ENCODE measurements around the gene PTX3.

PTX3 gene

DNA sequence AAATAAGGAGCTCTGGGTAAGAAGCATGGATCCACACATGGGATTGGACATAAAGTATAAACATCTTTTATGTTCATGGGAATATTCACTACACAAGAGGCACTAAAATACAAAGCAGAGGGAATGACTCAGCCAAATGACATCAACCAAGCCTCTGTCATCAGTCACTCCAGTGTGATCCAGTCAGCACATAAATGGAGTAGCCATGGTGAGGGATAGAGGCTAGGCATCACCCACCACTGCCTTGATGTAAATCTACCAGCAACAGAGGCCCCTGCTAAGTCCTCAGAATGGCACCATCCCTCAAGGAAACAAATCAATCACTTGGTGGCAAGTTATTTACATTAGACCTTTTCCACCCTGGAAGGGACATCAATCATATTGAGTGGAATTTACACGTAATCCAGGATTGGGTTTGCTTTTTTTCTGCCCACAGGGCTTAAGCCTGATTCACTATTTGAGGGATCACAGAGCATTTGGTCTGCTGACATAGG lies 39.3 kb downstream of the PTX3 start:
- intact Hi-C loops (cut with DNase I; ENCODE audit: low total_unique reads) = no loop called here
- H3K36me3 ChIP-seq = no peaks in the 10 kb centered on the region
- TF ChIP-seq, protein P1, sequence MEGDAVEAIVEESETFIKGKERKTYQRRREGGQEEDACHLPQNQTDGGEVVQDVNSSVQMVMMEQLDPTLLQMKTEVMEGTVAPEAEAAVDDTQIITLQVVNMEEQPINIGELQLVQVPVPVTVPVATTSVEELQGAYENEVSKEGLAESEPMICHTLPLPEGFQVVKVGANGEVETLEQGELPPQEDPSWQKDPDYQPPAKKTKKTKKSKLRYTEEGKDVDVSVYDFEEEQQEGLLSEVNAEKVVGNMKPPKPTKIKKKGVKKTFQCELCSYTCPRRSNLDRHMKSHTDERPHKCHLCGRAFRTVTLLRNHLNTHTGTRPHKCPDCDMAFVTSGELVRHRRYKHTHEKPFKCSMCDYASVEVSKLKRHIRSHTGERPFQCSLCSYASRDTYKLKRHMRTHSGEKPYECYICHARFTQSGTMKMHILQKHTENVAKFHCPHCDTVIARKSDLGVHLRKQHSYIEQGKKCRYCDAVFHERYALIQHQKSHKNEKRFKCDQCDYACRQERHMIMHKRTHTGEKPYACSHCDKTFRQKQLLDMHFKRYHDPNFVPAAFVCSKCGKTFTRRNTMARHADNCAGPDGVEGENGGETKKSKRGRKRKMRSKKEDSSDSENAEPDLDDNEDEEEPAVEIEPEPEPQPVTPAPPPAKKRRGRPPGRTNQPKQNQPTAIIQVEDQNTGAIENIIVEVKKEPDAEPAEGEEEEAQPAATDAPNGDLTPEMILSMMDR (IDR thresholded peaks at IDR 0.05) = no peak
- no peak for DNase-seq
- H3K9me3 ChIP-seq = no peaks in the 10 kb centered on the region
- no peaks in the 10 kb centered on the region for H3K4me1 ChIP-seq
- H3K4me3 ChIP-seq = no peak overlapping the region
- H3K27ac ChIP-seq = no peak overlapping the region
- no peaks in the 10 kb centered on the region for H3K27me3 ChIP-seq

DNA sequence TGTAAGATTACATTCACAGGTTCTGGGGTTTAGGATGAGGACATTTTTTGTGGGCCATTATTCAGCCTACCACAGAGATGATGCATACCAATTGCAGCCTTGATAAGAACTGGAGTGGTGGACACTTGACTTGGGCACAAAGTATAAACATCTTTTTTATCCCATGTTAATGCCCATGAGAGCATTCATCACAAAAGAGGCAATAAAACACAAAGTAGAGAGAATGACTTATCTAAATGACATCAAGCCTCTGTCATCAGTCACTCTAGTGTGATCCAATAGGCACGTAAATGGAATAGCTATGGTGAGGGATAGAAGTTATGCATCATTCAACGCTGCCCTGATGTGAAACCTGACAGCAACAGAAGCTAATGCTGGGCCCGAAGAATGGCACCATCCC lies 40.8 kb downstream of the PTX3 start:
- H3K36me3 ChIP-seq = no peaks in the 10 kb centered on the region
- H3K4me3 ChIP-seq = no peak overlapping the region
- H3K27me3 ChIP-seq = no peaks in the 10 kb centered on the region
- no peaks in the 10 kb centered on the region for H3K4me1 ChIP-seq
- H3K9me3 ChIP-seq = no peaks in the 10 kb centered on the region
- TF ChIP-seq, protein P1 (IDR thresholded peaks at IDR 0.05) = no peak
- no peak for DNase-seq
- intact Hi-C loops (cut with DNase I; ENCODE audit: low total_unique reads) = no loop called here
- no peak overlapping the region for H3K27ac ChIP-seq

DNA sequence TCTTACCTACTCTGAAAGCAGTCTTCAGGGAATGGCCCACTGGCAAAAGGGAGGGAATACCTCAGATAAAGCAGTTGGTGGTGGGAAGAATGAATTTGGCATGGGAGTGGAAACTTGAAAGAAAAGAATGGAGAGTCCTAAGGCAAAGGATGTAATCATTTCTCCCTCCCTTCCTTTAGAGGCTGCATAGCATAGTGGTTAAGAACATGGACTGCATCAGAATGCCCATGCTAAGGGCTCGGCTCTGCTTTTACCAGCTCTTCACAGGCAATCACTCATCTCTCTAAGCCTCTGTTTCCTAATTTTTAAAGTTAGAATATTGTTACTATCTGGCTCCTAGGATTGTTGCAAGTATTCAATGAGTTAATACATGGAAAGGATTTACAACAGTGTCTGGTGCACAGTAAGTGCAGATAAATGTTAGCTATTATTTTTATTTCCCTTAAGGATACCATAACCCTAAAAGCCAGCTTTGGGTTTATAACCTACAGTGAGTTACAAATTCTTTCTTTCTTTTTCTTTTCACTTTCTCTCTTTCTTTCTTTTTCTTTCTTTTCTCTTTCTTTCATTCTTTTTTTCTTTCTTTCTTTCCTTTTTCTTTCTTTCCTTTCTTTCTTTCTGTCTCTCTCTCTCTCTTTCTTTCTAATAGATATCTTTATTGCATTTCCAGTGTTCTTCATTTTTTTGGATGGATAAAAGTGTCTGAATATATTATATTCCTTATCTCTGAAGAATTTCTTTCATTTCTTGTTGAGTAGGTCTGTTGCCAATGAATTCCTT lies 43.0 kb downstream of the PTX3 start:
- Histone ChIP-seq H3K27ac (no peak overlapping the region), H3K36me3 (no peaks in the 10 kb centered on the region), H3K4me1 (no peaks in the 10 kb centered on the region), H3K9me3 (no peaks in the 10 kb centered on the region), H3K4me3 (no peak overlapping the region), H3K27me3 (no peaks in the 10 kb centered on the region)
- intact Hi-C loops (cut with DNase I; ENCODE audit: low total_unique reads) = no loop called here
- no peak for DNase-seq
- TF ChIP-seq, protein P1 (IDR thresholded peaks at IDR 0.05) = no peak

DNA sequence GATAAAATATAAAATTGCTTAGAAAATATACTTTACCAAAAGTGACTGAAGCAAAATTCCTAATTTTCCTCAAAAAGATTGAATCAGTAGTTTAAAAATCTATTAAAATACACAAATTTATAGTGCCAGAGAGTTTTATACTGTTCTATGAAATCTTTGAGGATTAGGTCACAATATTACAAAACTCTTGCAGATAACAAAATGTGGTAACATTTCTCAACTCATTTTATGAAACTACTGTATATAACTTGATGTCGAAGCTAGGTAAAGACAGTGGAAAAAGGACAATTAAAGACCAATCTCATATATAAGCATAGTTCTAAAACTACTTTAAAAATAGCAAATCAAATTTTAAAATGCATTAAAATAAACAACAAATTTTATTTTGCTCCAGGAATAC lies 50.7 kb downstream of the PTX3 start:
- intact Hi-C loops (cut with DNase I; ENCODE audit: low total_unique reads) = no loop called here
- TF ChIP-seq, protein P1 (IDR thresholded peaks at IDR 0.05) = no peak
- Histone ChIP-seq H3K36me3 (no peaks in the 10 kb centered on the region), H3K27me3 (no peaks in the 10 kb centered on the region), H3K9me3 (no peaks in the 10 kb centered on the region), H3K27ac (no peak overlapping the region), H3K4me1 (no peaks in the 10 kb centered on the region), H3K4me3 (no peak overlapping the region)
- no peak for DNase-seq

DNA sequence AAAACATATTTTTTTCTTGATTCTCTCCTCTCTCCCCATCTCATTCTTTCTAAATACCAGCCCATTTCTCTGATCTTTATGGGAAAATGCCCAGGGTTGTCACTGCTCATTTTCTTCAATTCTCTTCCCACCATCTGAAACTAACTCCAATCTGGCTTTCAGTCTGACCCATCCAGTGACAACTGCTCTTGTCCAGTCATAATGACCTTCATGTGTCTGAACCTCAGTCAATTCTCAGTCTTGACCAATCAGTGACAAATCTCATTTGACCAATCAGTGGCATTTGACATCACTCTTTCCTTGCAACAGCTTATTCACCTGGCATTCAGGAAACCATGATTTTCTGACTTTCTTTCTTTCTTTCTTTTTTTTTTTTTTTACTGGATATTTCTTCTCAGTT lies 51.5 kb downstream of the PTX3 start:
- H3K36me3 ChIP-seq = no peaks in the 10 kb centered on the region
- no peak overlapping the region for H3K27ac ChIP-seq
- TF ChIP-seq, protein P1 (IDR thresholded peaks at IDR 0.05) = no peak
- intact Hi-C loops (cut with DNase I; ENCODE audit: low total_unique reads) = no loop called here
- no peak overlapping the region for H3K4me3 ChIP-seq
- H3K4me1 ChIP-seq = no peaks in the 10 kb centered on the region
- DNase-seq = no peak
- H3K27me3 ChIP-seq = no peaks in the 10 kb centered on the region
- no peaks in the 10 kb centered on the region for H3K9me3 ChIP-seq

Data from tibial artery (tissue), 4 donors.